Measurements from ENCODE around the gene LARP4B.

The LARP4B gene

GRCh38 chr10:867807-868206 lies 63.7 kb downstream of the LARP4B start:
- Histone ChIP-seq H3K36me3 (peaks cover 42% of the 10 kb centered on the region), H3K27me3 (no peaks in the 10 kb centered on the region), H3K9me3 (no peaks in the 10 kb centered on the region), H3K4me1 (ENCODE audit: control insufficient read depth in 1 of 2, insufficient read depth in 1 of 2, low read depth in 1 of 2, low read length in 1 of 2) (peaks cover 0 to 12% of the 10 kb centered on the region in 2 experiments), H3K27ac (no peak overlapping the region), H3K4me3 (ENCODE audit: low read depth in 1 of 2, low read length in 1 of 2) (no peak overlapping the region)
- no peak for TF ChIP-seq CTCF (IDR thresholded peaks at IDR 0.05)

- no peak overlapping the region for H3K4me3 ChIP-seq (ENCODE audit: low read depth in 1 of 2, low read length in 1 of 2)
- no peak overlapping the region for H3K27ac ChIP-seq
- H3K4me1 ChIP-seq (ENCODE audit: control insufficient read depth in 1 of 2, insufficient read depth in 1 of 2, low read depth in 1 of 2, low read length in 1 of 2) = peaks cover 0 to 12% of the 10 kb centered on the region in 2 experiments
- no peak for TF ChIP-seq CTCF (IDR thresholded peaks at IDR 0.05)
- peaks cover 41% of the 10 kb centered on the region for H3K36me3 ChIP-seq
- no peaks in the 10 kb centered on the region for H3K9me3 ChIP-seq
- H3K27me3 ChIP-seq = no peaks in the 10 kb centered on the region
Observed at GRCh38 chr10:866577-866941, 64.9 kb downstream of the LARP4B start.

- no peaks in the 10 kb centered on the region for H3K9me3 ChIP-seq
- peaks cover 44% of the 10 kb centered on the region for H3K36me3 ChIP-seq
- no peak overlapping the region for H3K4me3 ChIP-seq (ENCODE audit: low read depth in 1 of 2, low read length in 1 of 2)
- H3K27me3 ChIP-seq = no peaks in the 10 kb centered on the region
- TF ChIP-seq CTCF (IDR thresholded peaks at IDR 0.05) = no peak
- no peak overlapping the region for H3K27ac ChIP-seq
- peaks cover 0 to 7% of the 10 kb centered on the region in 2 experiments for H3K4me1 ChIP-seq (ENCODE audit: control insufficient read depth in 1 of 2, insufficient read depth in 1 of 2, low read depth in 1 of 2, low read length in 1 of 2)
Observed at GRCh38 chr10:865924-866576, 65.5 kb downstream of the LARP4B start.

GRCh38 chr10:865257-865656 lies 66.2 kb downstream of the LARP4B start:
- H3K27me3 ChIP-seq = no peaks in the 10 kb centered on the region
- no peaks in the 10 kb centered on the region for H3K4me1 ChIP-seq (ENCODE audit: control insufficient read depth in 1 of 2, insufficient read depth in 1 of 2, low read depth in 1 of 2, low read length in 1 of 2)
- no peak for TF ChIP-seq CTCF (IDR thresholded peaks at IDR 0.05)
- peaks cover 52% of the 10 kb centered on the region for H3K36me3 ChIP-seq
- no peaks in the 10 kb centered on the region for H3K9me3 ChIP-seq
- no peak overlapping the region for H3K4me3 ChIP-seq (ENCODE audit: low read depth in 1 of 2, low read length in 1 of 2)
- H3K27ac ChIP-seq = no peak overlapping the region

GRCh38 chr10:860519-860918 lies 71.0 kb downstream of the LARP4B start:
- no peaks in the 10 kb centered on the region for H3K9me3 ChIP-seq
- H3K4me3 ChIP-seq (ENCODE audit: low read depth in 1 of 2, low read length in 1 of 2) = no peak overlapping the region
- no peaks in the 10 kb centered on the region for H3K27me3 ChIP-seq
- no peak overlapping the region for H3K27ac ChIP-seq
- no peak for TF ChIP-seq CTCF (IDR thresholded peaks at IDR 0.05)
- no peaks in the 10 kb centered on the region for H3K4me1 ChIP-seq (ENCODE audit: control insufficient read depth in 1 of 2, insufficient read depth in 1 of 2, low read depth in 1 of 2, low read length in 1 of 2)
- peaks cover 66% of the 10 kb centered on the region for H3K36me3 ChIP-seq
